ENCODE measurements around the gene PCCA.
"Not testable (repeated sequence)": the region's sequence is repeated elsewhere in the genome, so short reads cannot be mapped to it uniquely, and the experiment has no call there.

The PCCA gene

DNA sequence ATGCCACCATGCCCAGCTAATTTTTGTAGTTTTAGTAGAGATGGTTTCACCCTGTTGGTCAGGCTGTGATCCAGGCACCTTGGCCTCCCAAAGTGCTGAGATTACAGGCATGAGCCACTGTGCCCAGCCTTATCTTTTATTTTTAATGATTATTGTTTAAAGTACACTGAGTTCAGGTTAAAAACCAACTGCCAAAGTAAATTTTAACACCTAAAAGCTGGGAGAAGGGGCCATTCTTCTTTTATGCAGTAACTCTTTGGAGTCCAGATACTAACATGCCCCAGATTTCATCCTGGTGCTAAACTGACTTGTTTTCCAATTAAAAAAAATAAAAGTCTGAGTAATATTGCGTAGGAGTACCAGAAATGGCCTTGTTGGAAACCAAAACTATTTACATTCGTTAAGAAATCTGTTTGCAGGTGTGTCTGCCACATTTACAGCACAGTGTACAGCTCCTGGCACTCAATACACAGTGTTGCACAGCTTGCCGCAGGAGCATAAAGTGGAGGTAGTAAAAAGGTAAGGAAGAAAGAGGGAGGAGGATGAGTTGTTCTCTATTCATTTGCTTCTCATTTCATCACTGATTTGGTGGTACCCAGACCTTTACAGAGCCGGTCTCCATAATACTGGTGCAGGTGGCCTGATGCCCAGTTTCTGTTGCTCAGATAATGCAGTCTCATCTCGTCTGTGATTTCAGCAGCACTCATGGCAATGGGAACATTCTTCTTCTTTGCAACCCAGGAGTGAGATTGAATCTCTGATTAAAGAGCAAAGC, 108.9 kb downstream of the PCCA start:
- no peak for DNase-seq

GRCh38 chr13:100203696-100204367, 114.9 kb downstream of the PCCA start:
- DNase-seq, result no peak

DNA sequence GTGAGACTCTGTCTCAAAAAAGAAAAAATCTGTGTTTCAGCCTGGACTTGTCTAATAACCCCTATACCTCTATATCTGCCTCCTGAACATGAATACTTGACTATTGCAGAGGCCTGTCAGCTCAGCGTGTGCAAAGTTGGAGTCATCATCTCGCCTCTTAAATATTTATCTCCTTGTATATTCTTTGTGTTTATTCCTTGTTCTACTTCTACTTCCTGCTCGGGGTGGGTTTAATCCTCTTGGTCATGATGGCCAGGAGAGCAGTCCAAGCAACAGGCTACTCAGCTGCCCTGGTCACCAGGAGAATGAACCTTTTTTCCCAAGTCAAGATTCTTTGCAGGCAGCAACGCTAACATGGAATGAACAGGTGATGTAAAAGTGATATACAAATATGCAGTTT, 119.1 kb downstream of the PCCA start:
- no peak for DNase-seq

DNA sequence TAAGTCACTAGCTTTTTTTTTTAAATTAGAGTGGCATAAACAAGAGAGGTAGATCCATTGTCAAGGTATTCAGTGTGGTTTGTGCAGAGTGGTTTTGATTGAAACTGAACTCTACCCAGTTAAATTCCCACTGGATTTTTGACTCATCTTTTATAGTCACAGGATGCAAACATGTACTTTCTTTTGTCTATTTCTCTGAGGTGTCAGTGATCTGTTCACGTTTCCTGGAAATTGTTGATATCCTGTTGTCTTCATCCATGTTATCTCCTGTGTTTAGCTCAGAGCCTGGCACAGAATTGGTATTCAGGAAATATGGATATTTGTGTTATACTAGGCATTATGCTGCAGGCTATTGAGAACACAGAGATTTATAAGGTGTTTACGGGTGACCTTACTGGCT, 119.7 kb downstream of the PCCA start:
- no peak for DNase-seq

GRCh38 chr13:100209857-100210825, 121.2 kb downstream of the PCCA start:
- no peak for DNase-seq

- DNase-seq, result no peak
Measured at GRCh38 chr13:100211016-100211710, 122.3 kb downstream of the PCCA start.

DNA sequence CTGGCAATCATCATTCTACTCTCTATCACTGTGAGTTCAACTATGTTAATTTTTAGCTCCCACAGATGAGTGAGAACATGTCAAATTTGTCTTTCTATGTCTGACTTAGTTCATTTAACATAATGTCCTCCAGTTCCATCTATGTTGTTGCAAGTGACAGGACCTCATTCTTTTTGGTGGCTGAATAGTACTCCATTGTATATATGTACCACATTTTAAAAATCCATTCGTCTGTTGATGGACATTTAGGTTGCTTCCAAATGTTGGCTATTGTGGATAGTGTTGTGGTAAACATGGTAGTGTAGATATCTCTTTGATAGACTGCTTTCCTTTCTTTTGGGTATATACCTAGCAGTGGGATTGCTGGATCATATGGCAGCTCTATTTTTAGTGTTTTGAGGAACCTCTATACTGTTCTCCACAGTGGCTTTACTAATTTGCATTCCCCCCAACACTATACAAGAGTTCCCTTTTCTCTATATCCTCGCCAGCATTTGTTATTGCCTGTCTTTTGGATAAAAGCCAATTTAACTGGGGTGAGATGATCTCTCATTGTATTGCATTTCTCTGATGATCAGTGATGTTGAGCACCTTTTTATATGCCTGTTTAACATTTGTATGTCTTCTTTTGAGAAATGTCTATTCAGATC, 124.1 kb downstream of the PCCA start:
- DNase-seq, result no peak

- no peak for DNase-seq
Measured at GRCh38 chr13:100213576-100213975, 124.7 kb downstream of the PCCA start.

DNA sequence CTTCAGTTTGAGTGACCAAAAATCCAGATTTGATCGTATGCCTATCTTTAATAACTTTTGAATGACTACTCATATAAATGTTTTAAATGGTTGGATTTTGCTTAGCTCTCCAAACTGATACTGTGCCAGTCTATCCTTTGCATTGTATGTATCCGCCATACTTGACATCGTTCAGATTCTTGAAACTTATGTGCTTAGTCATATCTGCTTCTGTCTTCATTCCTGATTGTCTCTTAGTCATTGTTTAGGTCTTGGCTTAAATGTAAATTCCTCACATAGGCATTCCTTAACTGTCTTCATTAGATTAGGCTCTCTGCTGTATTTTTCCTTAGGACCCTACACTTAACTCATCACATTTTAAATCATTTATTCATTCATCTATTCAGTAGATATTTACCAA, 126.0 kb downstream of the PCCA start:
- DNase-seq, result no peak

DNA sequence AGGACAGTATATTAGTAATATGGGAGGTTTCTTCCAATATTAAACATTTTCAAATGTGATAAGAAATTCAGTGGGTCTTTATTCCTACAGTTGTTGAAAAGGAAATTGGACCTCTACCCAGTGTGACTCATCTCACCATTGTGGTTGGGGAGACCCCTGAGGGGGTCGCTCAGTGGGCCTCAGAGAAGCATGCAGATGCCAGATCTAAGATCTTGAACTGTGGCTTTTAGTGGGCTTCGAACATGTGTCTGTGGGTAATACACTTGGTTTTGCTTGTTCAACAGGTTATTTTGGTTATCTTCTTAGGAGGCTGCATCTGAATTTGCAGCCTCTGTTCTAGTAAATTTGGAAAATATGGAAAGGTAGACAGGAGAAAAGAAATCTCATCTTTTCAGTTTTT, 132.3 kb downstream of the PCCA start:
- DNase-seq, result no peak

DNA sequence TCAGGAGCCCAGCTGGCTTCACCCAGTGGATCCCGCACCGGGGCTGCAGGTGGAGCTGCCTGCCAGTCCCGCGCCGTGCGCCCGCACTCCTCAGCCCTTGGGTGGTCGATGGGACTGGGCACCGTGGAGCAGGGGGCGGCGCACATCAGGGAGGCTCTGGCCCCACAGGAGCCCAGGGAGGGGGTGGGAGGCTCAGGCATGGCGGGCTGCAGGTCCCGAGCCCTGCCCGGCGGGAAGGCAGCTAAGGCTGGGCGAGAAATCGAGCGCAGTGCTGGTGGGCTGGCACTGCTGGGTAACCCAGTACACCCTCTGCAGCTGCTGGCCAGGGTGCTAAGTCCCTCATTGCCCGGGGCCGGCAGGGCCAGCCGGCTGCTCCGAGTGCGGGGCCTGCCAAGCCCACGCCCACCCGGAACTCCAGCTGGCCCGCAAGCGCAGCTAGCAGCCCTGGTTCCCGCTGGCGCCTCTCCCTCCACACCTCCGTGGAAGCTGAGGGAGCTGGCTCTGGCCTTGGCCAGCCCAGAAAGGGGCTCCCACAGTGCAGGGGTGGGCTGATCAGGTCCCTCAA, 135.2 kb downstream of the PCCA start:
- DNase-seq, result not testable (repeated sequence)

DNA sequence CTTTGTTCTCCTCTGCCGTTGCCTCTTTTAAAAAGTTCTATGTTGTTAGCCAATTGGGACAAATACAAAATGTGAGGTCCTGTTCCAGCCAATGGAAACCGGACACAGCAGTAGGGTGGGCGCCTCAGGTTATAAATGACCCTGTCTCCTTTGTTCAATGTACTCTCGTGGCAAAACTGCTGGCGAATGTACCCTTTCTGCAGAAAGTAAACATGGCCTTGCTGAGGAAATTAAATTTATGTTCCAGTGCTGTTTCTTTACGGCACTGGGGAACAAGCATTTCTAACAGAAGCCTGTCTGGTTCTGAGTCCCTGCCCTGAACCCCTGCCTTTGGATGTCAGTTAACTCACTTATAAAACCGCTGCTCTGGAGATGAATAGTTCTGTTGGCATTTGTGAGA, 140.7 kb downstream of the PCCA start:
- no peak for DNase-seq

GRCh38 chr13:100230769-100231149, 141.9 kb downstream of the PCCA start:
- DNase-seq, result no peak

- DNase-seq, result no peak
Measured at GRCh38 chr13:100231176-100231575, 142.3 kb downstream of the PCCA start.

DNA sequence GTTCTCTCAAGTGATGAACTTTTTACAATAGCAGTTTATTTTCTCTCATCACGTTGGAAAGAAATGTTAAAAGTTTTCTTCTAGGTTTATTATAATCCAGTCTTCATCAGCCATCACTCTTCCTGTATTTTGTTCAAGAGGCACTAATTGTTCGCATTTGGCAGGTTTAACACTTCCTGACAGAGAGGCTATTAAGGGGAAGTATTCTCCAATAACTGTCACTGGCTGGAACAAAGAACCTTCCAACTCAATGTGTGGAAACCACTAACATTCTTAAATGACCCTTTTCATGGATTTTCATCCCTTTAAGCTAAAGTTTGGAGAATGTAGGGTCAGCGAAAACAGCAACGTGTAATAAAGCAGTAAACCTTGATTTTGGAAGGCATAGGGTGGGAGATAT, 145.1 kb downstream of the PCCA start:
- DNase-seq, result no peak

GRCh38 chr13:100234524-100235136, 145.7 kb downstream of the PCCA start:
- no peak for DNase-seq

- peak; percentile 20 for DNase-seq
Measured at GRCh38 chr13:100235311-100235901, 146.5 kb downstream of the PCCA start.

DNA sequence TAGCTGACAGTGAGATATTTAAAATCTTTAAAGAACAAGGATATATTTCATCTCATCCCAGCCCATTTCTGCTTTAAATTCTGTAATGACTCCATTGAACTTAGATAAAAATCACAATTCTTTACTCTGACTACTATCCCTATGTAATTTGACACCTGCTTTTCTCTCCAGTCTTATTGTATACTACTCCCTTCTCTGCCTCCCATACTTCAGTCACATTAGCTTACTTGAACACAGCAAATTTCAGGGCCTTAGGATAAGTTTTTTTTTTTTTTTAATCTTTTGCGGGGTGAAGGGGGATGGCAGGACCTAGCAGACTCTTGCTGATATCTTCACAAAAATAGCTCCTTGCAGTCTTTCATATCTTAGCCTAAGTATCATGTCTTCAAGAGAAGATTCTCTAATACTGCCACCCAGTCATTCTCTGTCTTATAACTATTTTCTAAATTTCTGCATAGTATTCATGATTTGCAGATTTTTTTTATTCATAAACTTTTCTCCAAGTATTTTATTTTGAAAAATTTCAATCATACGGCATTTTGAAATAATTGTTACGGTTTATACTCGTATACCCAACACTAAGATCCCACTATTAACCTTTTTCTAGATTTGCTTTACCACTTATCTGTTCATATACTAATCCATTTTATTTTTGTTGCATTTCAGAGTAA, 151.4 kb downstream of the PCCA start:
- no peak for DNase-seq

- DNase-seq, result no peak
Measured at GRCh38 chr13:100244431-100244830, 155.5 kb downstream of the PCCA start.

GRCh38 chr13:100245104-100245503, 156.2 kb downstream of the PCCA start:
- DNase-seq, result no peak

- DNase-seq, result no peak
Measured at GRCh38 chr13:100247937-100248336, 159.0 kb downstream of the PCCA start.
